HuH-7.5 (cell line): Measurements from ENCODE around the gene CSMD2.

Experiments
- DNase-seq: peaks from one replicate; pipeline ENCODE4 v3.0.0; 2011; ENCODE audit warnings: low spot score

Gene CSMD2

DNA sequence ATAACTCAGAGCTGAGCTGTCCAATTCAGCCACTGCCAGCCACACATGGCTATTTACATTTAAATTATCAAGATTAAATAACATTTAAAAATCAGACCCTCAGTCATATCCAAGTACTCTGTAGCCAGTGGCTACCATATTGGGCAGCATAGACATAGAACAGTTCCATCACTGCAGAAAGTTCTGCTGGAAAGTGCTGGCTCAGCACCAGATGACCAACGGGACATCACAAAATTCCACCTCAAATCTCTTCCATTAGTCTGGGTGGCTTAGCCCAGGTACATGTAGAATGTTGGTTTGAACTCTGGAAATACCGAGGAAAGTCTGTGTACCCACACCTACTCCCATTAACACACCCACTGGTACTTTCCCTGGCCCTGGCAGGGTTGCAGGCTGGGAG, 563.3 kb downstream of the CSMD2 start:
- no peak for DNase-seq

DNA sequence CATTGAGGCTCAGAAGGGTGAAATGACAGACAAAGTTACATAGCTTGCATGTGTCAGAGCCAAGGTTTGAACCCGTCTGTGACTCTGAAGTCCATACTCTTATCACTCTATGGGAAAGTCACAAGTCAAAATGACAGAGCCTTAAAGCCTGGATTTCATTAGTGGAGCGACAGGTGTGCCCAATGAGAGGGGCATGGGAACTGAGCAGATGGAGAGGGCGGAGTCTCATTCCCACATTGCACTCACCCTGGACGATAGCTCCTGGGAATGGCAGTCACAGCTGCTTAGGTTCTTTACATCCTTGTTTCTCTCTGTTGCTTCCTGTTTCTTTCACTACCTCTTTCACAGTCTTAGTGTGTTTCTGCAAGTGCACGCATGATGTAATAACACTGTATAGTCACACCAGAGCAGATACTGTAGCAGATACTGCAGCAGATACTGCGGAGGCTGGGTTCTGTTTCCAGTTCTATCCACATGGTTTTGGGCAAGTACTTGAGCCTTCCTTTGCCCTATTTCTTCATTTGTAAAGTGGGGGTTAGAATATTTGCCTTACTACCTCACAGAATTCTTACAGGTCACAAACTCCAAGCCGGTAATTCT, 565.4 kb downstream of the CSMD2 start:
- DNase-seq, result no peak

DNA sequence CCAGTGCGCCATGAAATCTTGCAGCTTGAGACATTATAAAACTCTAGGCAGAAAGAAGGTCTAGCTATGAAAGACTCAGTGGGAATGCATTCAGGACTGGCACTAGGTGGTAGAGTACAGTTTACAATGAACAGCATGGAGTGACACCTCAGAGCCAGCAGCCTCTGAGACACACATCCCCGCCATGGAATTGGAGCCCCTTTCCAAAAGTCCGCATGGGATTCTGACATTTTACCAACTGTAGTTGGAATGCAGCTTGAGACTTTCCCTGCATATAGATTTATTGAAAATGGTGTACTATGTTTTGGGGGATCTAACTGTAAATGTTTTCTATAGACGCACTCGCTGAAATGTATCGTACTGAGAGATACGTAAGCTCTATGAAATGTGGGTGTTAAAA, 576.3 kb downstream of the CSMD2 start:
- DNase-seq, result no peak

DNA sequence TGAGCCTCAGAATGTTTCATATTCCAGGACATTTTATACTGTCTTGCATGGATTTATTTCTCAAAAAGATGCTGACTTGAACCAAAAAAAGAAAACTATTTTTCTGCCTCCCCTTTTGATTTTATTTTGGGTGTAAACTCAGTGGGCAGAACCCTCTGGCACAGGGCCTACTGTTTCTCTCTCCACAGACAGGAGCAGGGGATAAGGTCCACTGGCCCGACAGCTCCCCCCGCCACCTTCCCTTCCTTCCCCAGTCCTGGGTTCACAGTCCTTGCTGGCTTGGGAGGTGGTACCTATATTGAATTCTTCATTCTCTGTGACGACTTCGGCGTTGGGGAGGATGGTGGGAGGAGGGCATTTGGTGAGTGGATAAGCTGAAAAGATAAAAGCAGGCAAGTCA, 578.2 kb downstream of the CSMD2 start:
- no peak for DNase-seq

DNA sequence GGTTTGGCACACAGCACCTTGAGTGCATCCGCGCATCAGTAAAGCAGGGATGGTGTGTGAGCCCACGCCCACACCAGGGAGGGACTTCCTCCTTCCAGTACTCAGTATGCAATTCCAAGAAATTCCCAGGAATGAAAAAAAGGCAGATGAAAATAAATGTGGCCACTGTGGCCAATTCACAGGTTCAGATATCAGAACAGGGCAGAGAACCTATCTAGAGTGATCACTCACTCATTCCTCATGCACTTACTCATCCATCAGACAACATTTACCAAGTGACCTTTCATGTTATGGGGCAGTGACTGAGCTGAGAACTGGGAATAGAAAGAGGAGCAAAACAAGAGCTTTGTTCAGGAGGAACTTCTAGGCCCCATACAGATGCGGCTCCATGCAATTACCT, 578.9 kb downstream of the CSMD2 start:
- no peak for DNase-seq

DNA sequence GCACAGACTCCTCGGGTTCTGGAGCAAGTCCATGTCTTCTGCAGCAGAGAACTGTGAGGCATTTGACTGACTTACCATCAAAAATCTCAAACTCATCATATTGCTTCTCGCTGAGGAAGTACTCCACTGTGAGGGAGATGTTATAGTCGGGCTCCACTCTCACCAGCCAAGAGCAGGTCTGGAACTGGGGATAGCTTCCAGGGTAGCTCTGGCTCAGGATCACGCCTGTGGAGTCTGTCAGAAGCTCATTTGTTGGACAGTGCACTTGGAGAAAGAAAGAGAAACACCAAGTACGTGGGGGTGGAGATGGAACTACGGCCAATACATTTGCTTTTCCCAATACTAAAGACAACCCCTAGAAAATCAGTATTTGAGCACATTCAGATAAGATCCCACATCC, 581.5 kb downstream of the CSMD2 start:
- no peak for DNase-seq

DNA sequence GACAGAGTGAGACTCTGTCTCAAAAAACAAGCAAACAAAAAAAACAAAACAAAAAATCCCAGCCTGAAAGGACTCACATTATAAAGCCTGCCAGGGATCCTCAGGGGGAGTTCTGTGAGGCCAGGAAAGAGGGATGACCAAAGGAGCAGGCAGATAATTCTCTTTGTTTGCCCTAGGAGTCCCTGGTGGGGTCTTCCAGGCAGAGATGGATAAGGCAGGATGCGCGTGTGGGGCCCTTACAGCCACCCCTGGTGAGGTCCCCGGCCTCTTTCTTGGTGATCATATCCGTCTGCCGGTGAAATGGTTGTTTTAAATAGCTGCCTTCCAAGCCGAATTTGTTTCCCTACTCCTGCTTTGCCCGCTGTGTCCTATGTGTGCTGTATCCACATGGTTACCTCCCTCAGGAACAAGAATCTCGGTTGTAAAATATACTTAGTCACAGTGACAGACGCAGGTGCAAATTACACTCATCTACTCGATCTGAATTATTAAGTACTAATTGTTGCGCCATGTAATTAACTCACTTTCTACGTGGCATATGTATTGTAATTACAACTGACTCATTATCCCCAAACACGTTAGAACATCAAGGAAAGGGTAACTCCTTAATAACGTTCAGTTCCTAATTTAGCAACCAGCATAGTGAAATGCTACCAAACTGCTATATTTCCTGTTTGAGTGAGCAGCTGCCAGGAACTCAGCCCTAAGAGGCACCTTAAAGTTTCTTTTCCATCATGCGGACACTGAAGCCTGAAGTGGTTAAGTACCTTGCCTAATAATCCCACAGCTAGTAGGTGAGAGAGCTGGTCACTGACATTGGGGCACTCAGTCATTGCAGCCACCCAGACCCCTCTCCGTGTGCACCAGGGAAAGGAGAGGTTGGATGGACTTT, 586.2 kb downstream of the CSMD2 start:
- no peak for DNase-seq

DNA sequence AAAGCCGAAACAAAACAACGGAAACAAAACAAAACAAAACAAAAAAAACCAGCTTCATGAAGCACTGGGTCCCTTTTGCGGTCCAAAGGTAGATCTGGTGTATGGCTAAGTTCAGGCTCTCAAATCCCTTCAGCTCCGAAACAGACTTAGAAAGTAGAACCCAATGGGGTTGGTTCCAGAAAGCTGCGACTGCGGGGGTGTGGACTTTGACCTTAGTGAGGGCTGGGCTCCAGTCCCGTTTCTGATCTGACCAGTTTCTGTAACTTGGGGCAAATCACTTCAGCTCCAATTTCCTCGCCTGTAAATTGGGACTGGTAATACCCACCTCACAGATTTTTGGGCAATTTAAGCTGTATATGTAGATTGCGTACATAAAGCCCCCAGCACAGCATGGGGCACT, 587.4 kb downstream of the CSMD2 start:
- DNase-seq, result no peak

DNA sequence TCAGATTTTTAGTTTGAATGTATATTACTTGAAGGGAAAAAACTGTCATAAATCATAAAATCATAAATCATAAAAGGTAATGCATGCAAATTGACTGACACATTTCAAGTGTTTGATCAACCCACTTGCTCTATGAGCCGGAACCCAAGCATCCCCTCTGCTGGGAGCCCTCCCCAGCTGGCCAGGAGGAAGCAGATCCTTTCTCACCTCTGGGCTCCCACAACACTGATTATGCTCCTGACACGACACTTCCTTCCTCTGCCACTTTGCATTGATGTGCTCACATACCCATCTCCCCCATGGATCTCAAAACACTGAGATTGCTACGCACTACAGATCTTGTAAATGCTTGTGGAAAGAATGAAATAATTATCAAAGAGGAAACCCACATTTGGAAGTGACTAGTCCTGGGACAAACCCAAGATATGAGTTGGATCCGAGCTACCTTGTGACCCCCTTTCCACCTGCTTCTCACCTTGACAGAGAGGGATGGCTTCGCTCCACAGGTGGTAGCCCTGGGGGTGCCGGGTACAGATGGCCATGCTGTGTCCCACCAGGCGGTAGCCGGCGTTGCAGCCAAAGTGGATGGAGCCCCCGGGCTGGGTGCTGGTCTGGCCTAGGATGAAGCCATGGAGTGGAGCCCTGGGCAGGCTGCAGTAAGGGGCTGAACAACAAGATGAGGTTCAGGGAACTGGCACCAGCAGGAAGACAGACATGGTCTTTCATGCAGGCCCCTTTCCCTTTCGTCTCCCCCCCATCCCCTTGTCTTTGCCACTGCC, 588.0 kb downstream of the CSMD2 start:
- no peak for DNase-seq

DNA sequence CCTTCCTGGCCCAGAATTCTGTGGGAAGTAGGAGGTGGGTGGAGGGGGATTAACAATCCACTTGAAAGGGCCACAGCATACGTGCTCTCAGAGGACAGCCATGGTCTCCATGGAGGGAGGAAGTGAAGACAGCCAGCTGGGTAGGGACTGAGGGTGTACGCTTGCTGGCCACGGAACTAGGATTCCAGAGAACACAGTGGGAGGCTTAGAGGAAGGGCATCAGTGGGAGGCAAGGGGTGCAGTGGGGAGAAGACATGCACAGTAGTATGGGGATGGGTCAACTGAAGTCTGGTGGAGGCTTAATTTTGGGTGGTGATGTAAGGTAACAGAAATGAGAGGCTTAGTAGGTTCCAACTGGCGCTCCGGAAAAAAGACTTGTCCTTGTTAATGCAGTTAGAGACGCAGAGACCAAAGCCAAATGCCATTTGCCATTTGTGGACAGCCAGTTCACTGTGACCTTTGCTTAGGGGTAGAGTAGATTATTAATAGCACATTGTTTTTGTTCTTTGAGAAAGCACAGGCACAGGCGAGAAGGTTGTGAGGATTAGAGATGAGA, 589.6 kb downstream of the CSMD2 start:
- DNase-seq, result no peak

DNA sequence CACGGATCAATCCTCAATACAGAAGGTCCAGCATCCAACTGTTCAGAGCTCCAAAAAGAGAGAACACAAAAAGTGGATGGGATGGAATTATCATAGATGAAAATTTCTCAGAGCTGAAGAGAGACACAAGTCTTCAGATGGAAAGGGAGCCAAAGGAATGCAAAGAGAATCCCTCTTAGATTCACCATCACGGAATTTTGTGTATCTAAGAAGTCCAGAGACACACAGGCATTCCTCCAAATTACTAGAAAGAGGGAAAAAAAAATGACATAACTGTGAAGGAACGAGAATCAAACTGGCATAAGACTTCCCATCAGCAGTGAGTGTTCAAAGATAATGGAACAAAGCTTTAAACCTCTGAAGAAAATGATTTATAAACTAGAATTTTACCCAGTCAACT, 591.4 kb downstream of the CSMD2 start:
- no peak for DNase-seq

DNA sequence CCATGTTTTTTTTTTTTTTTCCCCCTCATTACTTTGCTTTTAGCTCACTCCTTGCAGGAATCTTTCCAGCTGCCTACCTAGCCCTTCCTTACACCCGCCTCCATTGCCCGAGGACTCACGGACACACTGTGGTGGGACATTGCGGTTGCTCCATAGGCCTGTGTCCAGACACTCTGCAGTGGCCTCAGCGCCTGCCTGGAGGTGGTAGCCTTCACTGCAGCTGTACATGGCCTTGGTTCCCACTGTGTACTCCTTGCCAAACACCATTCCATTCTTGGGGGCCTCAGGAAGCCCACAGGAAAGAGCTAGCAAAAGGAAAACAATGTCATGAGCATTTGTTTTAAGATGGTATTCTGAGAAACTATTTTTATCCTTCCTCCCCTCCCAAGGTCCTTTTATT, 592.6 kb downstream of the CSMD2 start:
- DNase-seq, result no peak

DNA sequence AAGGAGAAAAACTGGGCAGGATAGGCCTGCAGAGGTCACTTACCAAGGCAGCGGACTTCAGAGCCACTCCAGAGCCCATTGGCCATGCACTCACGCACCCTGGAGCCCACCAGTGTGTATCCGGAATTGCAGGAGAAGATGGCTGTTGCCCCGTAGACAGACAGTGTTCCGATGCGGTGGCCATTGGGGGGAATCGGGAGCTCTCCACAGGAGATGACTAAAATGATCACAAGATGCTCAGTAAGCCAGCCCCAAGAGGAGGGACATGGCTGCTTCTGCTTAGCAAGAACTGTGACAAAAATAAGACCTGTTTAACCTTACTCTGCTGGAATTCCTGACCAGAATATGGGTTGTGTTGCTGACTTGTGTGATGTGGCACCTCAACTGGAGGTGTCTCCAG, 595.7 kb downstream of the CSMD2 start:
- DNase-seq, result no peak

DNA sequence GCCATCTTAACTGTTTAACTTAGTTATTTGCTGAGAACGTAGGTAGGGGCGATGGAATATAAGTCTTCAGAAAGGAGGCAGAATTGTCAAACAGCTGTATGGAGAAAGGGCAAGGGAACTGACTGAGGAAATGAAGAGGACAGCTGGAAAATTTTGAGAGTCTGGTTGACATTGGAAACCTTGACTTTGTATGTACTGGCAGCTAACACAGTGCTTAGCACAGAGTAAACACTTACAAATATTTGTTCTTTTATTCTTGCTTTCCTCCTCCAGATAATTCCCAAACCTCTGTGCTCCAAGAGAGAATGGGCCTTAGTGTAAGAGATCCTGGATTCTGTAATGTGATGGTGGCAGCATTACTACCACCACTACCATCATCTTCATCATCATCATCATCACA, 601.3 kb downstream of the CSMD2 start:
- no peak for DNase-seq

DNA sequence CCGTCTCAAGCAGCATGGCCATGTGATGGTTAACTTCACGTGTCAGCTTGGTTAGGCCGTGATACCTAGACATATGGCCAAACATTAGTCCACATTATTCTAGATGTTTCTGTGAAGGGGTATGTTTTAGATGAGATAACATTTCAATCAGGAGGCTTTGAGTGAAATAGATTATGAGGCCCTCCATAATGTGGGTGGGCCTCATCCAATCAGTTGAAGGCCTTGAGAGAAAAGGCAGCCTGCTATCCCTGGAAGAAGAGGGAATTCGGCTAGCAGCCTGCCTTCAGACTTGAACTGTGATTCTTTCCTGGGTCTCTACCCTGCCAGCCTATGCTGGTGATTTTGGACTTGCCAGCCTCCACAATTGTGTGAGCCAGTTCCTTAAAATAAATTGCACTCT, 602.5 kb downstream of the CSMD2 start:
- no peak for DNase-seq

DNA sequence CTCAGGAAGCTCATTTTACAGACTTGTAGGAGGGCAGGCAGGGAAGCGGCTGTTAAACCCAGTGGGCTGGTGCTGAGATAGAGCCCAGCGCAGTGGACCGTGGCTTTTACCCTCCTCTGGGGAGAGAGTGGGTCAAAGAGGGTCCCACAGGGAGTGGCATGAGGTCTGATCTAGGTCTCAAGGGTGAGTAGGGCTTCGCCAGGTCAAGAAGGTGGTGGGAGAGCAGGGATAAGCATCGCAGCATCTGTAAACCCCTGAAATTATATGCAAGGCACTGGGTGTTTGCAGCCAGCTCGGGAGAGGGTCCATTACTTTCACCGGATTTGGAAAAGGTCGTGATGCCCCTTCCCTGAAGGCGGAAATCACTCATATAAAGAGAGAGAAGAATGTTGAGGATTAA, 603.5 kb downstream of the CSMD2 start:
- DNase-seq, result no peak

DNA sequence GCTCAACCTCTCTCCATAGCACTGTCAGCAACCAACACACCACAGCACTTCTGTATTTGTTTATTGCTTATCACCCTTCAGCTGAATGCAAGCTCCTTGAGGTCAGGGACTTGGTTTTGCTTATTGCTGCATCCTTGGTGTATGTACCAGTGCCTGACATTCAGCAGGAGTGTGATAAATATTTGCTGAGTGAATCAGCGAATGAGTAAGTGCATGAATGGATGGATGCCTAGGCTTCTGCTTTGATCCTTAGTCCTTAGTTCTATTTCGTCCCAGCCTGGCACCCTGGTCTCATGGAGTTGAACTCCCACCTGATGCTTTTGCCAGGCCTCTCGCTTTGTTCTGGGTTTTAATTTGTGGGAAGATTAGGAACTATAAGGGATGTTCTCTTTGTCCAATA, 604.4 kb downstream of the CSMD2 start:
- DNase-seq, result no peak

DNA sequence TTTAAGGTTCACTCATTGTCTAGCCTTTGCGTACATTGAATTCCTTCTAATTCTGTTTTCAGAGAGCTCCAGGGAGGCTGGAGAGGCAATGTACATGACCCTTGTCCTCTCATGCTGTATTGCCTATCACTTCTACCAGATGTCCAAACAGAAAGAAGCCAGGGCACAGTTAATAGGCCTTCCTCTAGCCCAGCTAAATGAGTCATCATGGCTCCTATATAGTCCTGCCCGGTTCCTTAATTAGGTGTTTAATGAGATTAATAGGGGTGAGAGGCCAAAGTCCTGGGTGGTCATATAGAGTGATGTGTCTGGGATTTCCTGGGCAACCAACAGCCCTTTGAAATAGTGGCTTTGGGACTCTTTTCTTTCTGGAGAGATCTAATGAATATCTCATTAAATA, 616.3 kb downstream of the CSMD2 start:
- no peak for DNase-seq

DNA sequence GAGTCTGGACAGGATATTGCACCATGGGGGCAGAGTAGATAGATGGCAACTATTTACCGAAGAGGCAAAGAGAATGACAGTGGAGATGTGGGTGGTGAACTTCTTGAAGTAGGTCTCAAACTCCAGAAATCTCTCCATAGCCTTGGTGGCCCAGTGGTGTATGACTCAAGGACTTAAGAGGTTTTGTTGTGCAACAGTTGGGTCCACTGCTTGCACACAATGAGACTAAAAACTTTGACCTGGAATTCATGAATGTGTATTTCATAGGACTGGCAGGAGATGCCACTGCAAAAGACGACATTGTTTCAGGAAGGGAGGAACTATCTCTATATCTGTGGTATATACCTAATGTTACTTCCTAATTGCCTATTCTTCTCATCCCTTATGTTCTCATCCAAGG, 616.7 kb downstream of the CSMD2 start:
- DNase-seq, result no peak

DNA sequence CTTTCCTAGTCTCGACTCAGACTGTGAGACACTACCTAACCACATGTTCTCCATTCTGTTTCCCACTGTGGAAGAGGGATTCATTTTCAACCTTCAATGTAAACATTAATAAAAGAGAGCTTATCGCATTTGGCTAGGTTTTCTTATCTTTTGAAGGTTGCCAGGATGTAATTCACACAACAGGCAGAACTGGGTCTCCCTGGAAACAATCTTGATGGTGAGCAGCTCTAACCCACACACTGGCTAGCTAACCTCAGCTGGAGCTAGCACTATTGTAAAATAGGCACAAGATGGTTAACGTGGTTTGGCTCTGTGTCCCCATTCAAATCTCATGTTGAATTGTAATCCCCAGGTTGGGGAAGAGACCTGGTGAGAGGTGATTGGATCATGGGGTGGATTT, 617.5 kb downstream of the CSMD2 start:
- DNase-seq, result no peak

DNA sequence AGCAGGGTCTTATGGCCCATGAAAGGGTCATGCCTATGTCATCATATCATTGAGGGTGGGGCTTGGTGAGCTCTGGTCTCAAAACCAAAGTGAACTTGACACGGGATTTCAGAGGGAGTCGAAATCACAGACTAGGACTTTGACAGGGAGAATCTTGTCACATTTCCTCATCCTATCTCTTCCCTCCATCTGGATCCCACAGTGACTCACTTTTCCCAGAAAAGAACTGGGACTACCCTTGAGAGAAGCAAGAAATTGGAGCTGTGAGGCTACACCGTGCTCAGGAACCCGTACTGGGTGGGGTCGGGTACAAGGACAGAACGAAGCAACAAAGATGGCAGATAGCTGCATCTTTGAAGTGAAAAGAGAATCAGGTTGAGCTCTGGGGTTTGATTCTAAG, 623.1 kb downstream of the CSMD2 start:
- no peak for DNase-seq

DNA sequence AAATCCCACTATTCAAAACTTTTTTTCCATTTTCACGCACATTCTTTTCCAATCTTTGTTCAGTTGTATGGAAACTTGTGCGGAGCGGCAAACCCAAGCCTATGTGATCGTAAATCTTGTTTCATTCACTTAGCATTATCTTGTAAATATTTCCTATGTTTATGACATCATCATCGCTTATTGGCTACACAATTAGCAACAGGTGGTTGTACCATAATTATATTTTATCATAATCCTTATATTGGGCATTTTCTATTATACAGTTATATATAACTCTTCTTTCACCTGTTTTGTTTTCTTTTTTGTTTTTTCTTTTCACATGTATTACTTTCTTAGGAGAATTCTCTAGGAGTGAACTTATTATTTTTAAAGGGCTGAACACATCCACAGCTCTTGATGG, 627.1 kb downstream of the CSMD2 start:
- no peak for DNase-seq

DNA sequence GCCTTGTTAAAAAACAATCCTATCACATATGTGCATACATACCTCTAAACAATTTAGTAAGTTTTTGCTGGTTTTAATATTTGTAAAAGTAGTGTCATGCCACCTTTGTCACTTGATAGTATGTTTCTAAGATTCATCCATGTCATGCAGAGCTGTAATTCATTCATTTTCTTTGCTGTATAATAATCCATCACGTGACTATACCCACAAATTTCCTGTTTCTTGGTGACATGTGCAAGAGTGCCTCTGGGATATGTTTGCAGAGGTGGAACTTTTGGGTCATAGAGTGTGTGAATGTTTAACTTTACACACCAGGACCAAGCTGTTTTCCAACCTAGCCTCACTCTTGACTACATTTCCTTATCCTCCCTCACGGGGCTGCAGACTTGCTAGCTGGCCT, 629.7 kb downstream of the CSMD2 start:
- DNase-seq, result no peak
